ACC112 (cell line): ENCODE data around the gene LRRC4B.

Experiments used
- H2AFZ ChIP-seq: fragments of 200-600 bp; sonication (generic); one replicate; pipeline ENCODE4 v1.6.0; 2017; ENCODE audit warnings: antibody characterized with exemption, low read length; ENCODE audit not compliant: unreplicated experiment
- H3K27ac ChIP-seq: fragments of 200-600 bp; sonication (generic); 2 replicates; pipeline ENCODE4 v1.5.1; 2014; ENCODE audit warnings: low read depth, mild to moderate bottlenecking, antibody characterized with exemption, low read length, moderate library complexity
- H3K27me3 ChIP-seq: fragments of 200-600 bp; sonication (generic); 2 replicates; pipeline ENCODE4 v1.6.1; 2014; ENCODE audit warnings: mild to moderate bottlenecking, antibody characterized with exemption, low read length, moderate library complexity, mixed read lengths; ENCODE audit not compliant: insufficient read depth
- H3K36me3 ChIP-seq: fragments of 200-600 bp; sonication (generic); 2 replicates; pipeline ENCODE4 v1.6.1; 2016; ENCODE audit warnings: mild to moderate bottlenecking, antibody characterized with exemption, low read length, moderate library complexity, mixed read lengths; ENCODE audit not compliant: insufficient read depth
- H3K4me1 ChIP-seq: fragments of 200-600 bp; sonication (generic); one replicate; pipeline ENCODE4 v1.6.1; 2016; ENCODE audit warnings: low read length, mixed read lengths; ENCODE audit not compliant: insufficient read depth, unreplicated experiment, control insufficient read depth
- H3K4me3 ChIP-seq: fragments of 200-600 bp; sonication (generic); 2 replicates; pipeline ENCODE4 v1.5.1; 2014; ENCODE audit warnings: mild to moderate bottlenecking, low read depth, low read length
- H3K79me2 ChIP-seq: fragments of 200-600 bp; sonication (generic); one replicate; pipeline ENCODE4 v1.6.0; 2016; ENCODE audit warnings: low read length; ENCODE audit not compliant: control insufficient read depth, unreplicated experiment, insufficient read depth

Gene LRRC4B

GRCh38 chr19:50517704-50518075 lies 50.5 kb downstream of the LRRC4B start:
- Histone ChIP-seq H3K36me3 (no peaks in the 10 kb centered on the region), H3K4me3 (no peak overlapping the region), H3K27me3 (no peaks in the 10 kb centered on the region), H3K4me1 (no peaks in the 10 kb centered on the region), H3K79me2 (no peaks in the 10 kb centered on the region), H3K27ac (no peak overlapping the region), H2AFZ (no peak overlapping the region)

- H2AFZ ChIP-seq: no peak overlapping the region
- no peak overlapping the region for H3K4me3 ChIP-seq
- no peaks in the 10 kb centered on the region for H3K36me3 ChIP-seq
- no peaks in the 10 kb centered on the region for H3K27me3 ChIP-seq
- peaks cover under 1% of the 10 kb centered on the region for H3K79me2 ChIP-seq
- no peaks in the 10 kb centered on the region for H3K4me1 ChIP-seq
- H3K27ac ChIP-seq: no peak overlapping the region
Measured at GRCh38 chr19:50516964-50517703, 51.1 kb downstream of the LRRC4B start.

DNA sequence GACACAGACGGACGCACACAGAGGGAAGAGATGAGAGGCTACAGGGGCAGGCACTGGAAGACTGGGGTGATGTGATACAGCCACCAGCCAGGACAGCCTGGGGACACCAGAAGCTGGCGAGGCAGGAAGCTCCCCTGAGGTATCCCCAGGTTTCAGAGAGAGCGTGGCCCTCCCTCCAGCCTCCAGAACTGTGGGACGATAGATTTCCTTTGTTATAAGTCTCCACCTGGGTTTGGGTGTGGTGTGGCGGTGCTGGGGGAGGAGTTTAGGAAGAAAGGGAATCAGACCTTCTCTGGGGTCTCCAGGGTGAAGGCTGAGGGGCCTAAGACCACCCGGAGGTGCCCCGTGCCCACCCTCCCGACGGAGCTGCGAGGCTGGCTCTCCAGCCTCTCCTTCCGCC lies 51.8 kb downstream of the LRRC4B start:
- Histone ChIP-seq H3K4me1 (no peaks in the 10 kb centered on the region), H3K27ac (no peak overlapping the region), H3K36me3 (no peaks in the 10 kb centered on the region), H3K4me3 (no peak overlapping the region), H3K27me3 (no peaks in the 10 kb centered on the region), H3K79me2 (peaks cover 3% of the 10 kb centered on the region), H2AFZ (no peak overlapping the region)

DNA sequence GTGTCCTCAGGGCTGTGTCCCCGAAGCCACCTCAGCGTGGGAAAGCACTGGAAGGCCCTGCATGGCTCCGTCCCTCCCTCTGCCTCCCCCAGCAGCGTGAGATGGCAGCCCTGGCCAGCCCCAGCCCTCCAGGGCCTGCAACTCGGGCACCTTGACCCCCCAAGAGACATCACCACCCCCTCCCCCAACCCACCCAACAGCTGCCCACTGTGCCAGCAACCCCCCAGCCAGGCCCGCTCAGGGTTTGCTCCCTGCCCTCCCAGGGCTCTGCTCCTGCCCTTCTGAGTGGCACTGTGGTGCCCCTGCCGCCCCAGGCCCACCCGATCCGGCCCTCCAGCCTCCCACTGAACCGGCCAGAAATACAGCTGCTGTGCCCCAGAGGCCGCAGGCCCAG lies 53.1 kb downstream of the LRRC4B start:
- H3K36me3 ChIP-seq: no peaks in the 10 kb centered on the region
- no peak overlapping the region for H3K27ac ChIP-seq
- H3K4me3 ChIP-seq: no peak overlapping the region
- H3K27me3 ChIP-seq: no peaks in the 10 kb centered on the region
- no peak overlapping the region for H2AFZ ChIP-seq
- H3K4me1 ChIP-seq: no peaks in the 10 kb centered on the region
- peaks cover 9% of the 10 kb centered on the region for H3K79me2 ChIP-seq

DNA sequence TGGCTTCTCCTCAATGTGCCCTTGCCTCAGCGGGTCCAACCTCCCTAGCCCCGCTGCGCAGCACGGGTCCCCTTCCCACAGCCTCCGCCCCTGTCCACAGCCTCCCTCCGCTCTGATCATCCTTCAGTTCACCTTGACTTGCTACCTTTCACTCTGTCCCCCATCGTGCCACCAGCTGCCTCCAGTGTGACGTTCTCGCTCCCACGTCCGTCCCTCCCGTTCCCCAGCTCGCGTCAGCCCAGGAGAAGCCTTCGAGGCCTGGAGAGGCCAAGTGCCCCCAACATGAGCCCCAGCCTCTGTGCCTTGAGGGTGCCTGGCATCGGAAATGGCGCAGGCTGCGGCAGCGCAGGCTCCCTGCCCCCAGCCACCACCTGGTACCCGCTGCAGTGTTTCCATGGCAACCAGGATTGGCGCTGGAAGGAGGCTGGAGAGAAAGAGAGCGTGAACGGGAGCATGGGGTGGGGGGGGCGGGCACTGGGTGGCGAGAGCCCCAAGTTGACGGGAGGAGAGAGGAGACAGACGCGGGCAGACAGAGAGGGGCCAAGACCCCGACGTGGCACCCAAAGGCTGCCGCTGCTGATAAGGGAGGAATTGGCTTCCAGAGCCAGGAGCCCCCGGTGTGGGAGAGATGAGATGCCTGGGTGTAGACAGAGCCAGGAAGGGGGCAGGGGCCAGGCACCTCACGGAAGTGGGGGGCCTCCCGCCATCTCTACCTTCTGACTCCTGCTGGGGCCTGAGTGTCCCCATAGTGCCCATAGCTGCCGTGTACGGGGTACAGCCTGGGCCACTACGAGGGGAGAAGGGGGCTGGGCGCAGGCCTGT lies 53.7 kb downstream of the LRRC4B start:
- Histone ChIP-seq H2AFZ (no peak overlapping the region), H3K27me3 (no peaks in the 10 kb centered on the region), H3K4me3 (no peak overlapping the region), H3K4me1 (no peaks in the 10 kb centered on the region), H3K79me2 (peaks cover 9% of the 10 kb centered on the region), H3K27ac (no peak overlapping the region), H3K36me3 (no peaks in the 10 kb centered on the region)

- Histone ChIP-seq H3K27ac (no peak within 1 kb of the TSS), H2AFZ (no peak within 1 kb of the TSS), H3K4me3 (no peak within 1 kb of the TSS), H3K79me2 (peaks cover 9% of the 10 kb centered on the region), H3K4me1 (no peaks in the 10 kb centered on the region), H3K36me3 (no peaks in the 10 kb centered on the region), H3K27me3 (no peaks in the 10 kb centered on the region)
Measured at GRCh38 chr19:50513746-50514345, 54.4 kb downstream of the LRRC4B start, which contains the start of gene ASPDH. Gene ASPDH (minus strand): TSS chr19:50513913. CDS start chr19:50513823, 90 bp downstream.

GRCh38 chr19:50512999-50513745 lies 55.1 kb downstream of the LRRC4B start:
- H3K4me1 ChIP-seq: no peaks in the 10 kb centered on the region
- H2AFZ ChIP-seq: no peak overlapping the region
- no peak overlapping the region for H3K27ac ChIP-seq
- H3K79me2 ChIP-seq: peaks cover 9% of the 10 kb centered on the region
- no peak overlapping the region for H3K4me3 ChIP-seq
- H3K36me3 ChIP-seq: no peaks in the 10 kb centered on the region
- no peaks in the 10 kb centered on the region for H3K27me3 ChIP-seq

DNA sequence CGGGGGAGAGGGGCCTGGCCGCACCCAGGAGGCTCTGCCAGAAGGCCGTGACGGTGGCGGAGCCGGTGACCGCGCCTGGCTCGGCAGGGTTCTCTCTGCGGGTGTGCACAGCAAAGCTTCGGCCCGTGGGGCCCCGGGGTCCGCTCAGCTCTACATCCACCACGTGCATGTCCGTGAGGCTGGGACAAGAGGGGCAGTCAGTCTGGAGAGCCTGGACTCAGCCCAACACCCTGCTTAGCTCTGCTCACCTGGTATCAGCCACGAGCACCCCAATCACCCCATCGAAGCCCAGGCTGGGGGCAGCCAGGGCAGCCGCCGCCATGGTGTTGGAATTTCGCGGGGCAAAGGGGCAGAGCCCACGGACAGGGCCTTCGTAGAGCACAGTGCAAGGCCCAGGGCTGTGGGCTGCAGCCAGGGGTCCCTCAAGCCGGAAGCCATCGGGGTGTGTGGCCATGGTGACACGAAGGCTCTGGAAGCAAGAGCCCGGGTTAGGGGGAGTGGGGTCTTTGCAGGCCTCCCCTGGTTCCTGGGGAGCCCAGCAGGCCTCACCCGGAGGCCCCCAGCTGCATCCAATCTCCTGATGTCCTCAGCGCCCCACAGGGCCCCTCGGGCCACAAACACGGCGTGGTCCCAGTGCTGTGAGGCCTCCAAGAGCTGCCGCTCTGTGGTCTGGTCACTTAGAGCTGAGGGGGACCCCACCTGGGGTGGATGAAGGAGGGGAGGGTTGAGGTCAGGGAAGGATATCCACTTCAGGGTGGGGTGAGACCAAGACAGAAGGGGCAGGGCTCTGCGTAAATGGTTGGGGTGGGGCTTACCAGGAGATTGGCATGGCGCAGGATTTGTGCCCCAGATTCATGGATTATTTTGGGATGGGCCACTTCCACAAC lies 55.9 kb downstream of the LRRC4B start:
- Histone ChIP-seq H3K4me1 (no peaks in the 10 kb centered on the region), H2AFZ (no peak overlapping the region), H3K36me3 (no peaks in the 10 kb centered on the region), H3K27me3 (no peaks in the 10 kb centered on the region), H3K27ac (no peak overlapping the region), H3K4me3 (peak overlapping the region; percentile 96), H3K79me2 (peaks cover 9% of the 10 kb centered on the region)

- Histone ChIP-seq H3K79me2 (peaks cover 9% of the 10 kb centered on the region), H3K27ac (peak within 1 kb of the TSS; percentile 61), H3K36me3 (no peaks in the 10 kb centered on the region), H3K27me3 (no peaks in the 10 kb centered on the region), H3K4me1 (no peaks in the 10 kb centered on the region), H3K4me3 (peak within 1 kb of the TSS; percentile 96), H2AFZ (peak within 1 kb of the TSS; percentile 69)
Measured at GRCh38 chr19:50511069-50511822, 57.0 kb downstream of the LRRC4B start, which contains the start of gene JOSD2. Gene JOSD2 (minus strand): TSS chr19:50511191. CDS start chr19:50510431, 760 bp downstream.
